Endothelial cell of umbilical vein (primary cell): ENCODE measurements around the gene CXCR4. TPM values are rescaled to one million over a fixed set of nuclear protein-coding genes. Genes with fewer than 3 reads are reported as not detected.

Source experiments
- BruUV-seq: library from RNA; stranded (reverse); fragments of 400-500 nt; replicated peaks from 2 replicates; lab custom pipeline; 2021; lab: Mats Ljungman, UMichigan
- CTCF ChIA-PET: fragments of 300-600, 350-600 bp; sonication (Branson Sonifier 250); formaldehyde crosslinking; loops from one replicate; lab custom pipeline; 2021; ENCODE audit warnings: antibody characterized with exemption, inconsistent platforms; lab: Charles Lee
- POLR2A ChIA-PET: fragments of 300-600, 350-600 bp; sonication (Branson Sonifier 250); formaldehyde crosslinking; loops from one replicate; lab custom pipeline; 2021; ENCODE audit warnings: antibody characterized with exemption, inconsistent platforms; lab: Charles Lee
- DNase-seq: peaks from one replicate; pipeline ENCODE4 v3.0.0-alpha.2; 2011; ENCODE audit warnings: low read depth, low spot score
- FAIRE-seq: peaks from 2 replicates; lab custom pipeline; 2011; peaks lifted over from hg19 to GRCh38; lab: Jason Lieb, UNC
- H2AFZ ChIP-seq: 2 replicates; pipeline ENCODE4 v1.6.0; 2012; ENCODE audit warnings: low read depth, low read length, control low read depth, inconsistent platforms
- H3K27ac ChIP-seq: 2 replicates; pipeline ENCODE4 v1.5.1; 2011; ENCODE audit warnings: low read depth, mild to moderate bottlenecking, control low read depth, low read length, moderate library complexity; ENCODE audit not compliant: insufficient read depth
- H3K27me3 ChIP-seq, 2 experiments: 2 replicates each; pipeline versions ENCODE4 v1.6.0 to v1.6.1; 2011; ENCODE audit warnings: low read length in 2 of 2, mixed read lengths in 1 of 2; ENCODE audit not compliant: control insufficient read depth in 2 of 2, insufficient read depth in 2 of 2
- H3K36me3 ChIP-seq, 2 experiments: 2 replicates in 1 of 2; 3 replicates in 1 of 2; pipeline ENCODE4 v1.5.1; 2011; ENCODE audit warnings: low read length in 2 of 2, mild to moderate bottlenecking in 1 of 2, moderate library complexity in 1 of 2; ENCODE audit not compliant: control insufficient read depth in 2 of 2, insufficient read depth in 2 of 2; ENCODE audit errors: extremely low read depth in 1 of 2
- H3K4me1 ChIP-seq: 3 replicates; pipeline ENCODE4 v1.5.1; 2011; ENCODE audit warnings: mild to moderate bottlenecking, low read length; ENCODE audit not compliant: control insufficient read depth, insufficient read depth; ENCODE audit errors: extremely low read depth
- H3K4me2 ChIP-seq: 2 replicates; pipeline ENCODE4 v1.6.1; 2011; ENCODE audit warnings: low read length, control low read depth, mixed read lengths; ENCODE audit not compliant: insufficient read depth
- H3K4me3 ChIP-seq, 3 experiments: fragments of 200-600 bp in 1 of 3; sonication (generic), shearing (Covaris generic) in 1 of 3; replicated peaks in 1 of 3; 2 replicates each; pipeline ENCODE4 v1.5.1; 2011 to 2016; ENCODE audit warnings: control low read depth in 3 of 3, low read length in 3 of 3, mild to moderate bottlenecking in 2 of 3, inconsistent platforms in 1 of 3, low read depth in 1 of 3, moderate library complexity in 1 of 3; ENCODE audit not compliant: insufficient read depth in 1 of 3
- H3K79me2 ChIP-seq: 2 replicates; pipeline ENCODE4 v1.6.0; 2012; ENCODE audit warnings: low read length, inconsistent platforms; ENCODE audit not compliant: control insufficient read depth, insufficient read depth
- H3K9ac ChIP-seq: replicated peaks from 2 replicates; pipeline ENCODE3; 2011; ENCODE audit warnings: low read length, control low read depth; ENCODE audit not compliant: insufficient read depth; ENCODE audit errors: extremely low read depth
- H3K9me1 ChIP-seq: replicated peaks from 3 replicates; pipeline ENCODE4 v1.6.0; 2011; ENCODE audit warnings: mild to moderate bottlenecking, low read length; ENCODE audit not compliant: control insufficient read depth, insufficient read depth; ENCODE audit errors: extremely low read depth
- H3K9me3 ChIP-seq: replicated peaks from 2 replicates; pipeline ENCODE4 v1.5.1; 2012; ENCODE audit warnings: low read length, inconsistent platforms; ENCODE audit not compliant: control insufficient read depth, insufficient read depth
- H4K20me1 ChIP-seq: replicated peaks from 2 replicates; pipeline ENCODE3; 2011; ENCODE audit warnings: mild to moderate bottlenecking, low read length; ENCODE audit not compliant: control insufficient read depth, insufficient read depth; ENCODE audit errors: extremely low read depth
- EZH2 ChIP-seq: IDR thresholded peaks from 2 replicates; pipeline ENCODE4 v1.6.1; 2012; ENCODE audit warnings: borderline replicate concordance, low read depth, mild to moderate bottlenecking, moderate library complexity, low read length, inconsistent platforms; ENCODE audit not compliant: severe bottlenecking
- FOS ChIP-seq: IDR thresholded peaks from 2 replicates; pipeline ENCODE4 v1.6.1; 2011; ENCODE audit warnings: mild to moderate bottlenecking, low read length, moderate library complexity, borderline replicate concordance; ENCODE audit not compliant: insufficient read depth
- GATA2 ChIP-seq: IDR thresholded peaks from 2 replicates; pipeline ENCODE4 v1.7.0; 2011; ENCODE audit warnings: low read depth, mild to moderate bottlenecking, moderate library complexity, mixed read lengths, low read length; ENCODE audit not compliant: insufficient read length, insufficient read depth
- JUN ChIP-seq: IDR thresholded peaks from 2 replicates; pipeline ENCODE4 v1.6.1; 2011; ENCODE audit warnings: borderline replicate concordance, low read depth; ENCODE audit not compliant: insufficient read length, insufficient read depth
- MYC ChIP-seq: IDR thresholded peaks from one replicate; pipeline ENCODE4 v1.6.1; 2011; ENCODE audit warnings: mild to moderate bottlenecking, low read depth, low read length
- POLR2A ChIP-seq: IDR thresholded peaks from 2 replicates; pipeline ENCODE4 v1.6.1; 2012; ENCODE audit warnings: low read depth, mild to moderate bottlenecking, control low read depth, low read length
- POLR2AphosphoS5 ChIP-seq: IDR thresholded peaks from 2 replicates; pipeline ENCODE4 v1.6.1; 2012; ENCODE audit warnings: low read depth, mild to moderate bottlenecking, control low read depth, low read length, moderate library complexity; ENCODE audit not compliant: insufficient read depth
- dilution Hi-C: fragments of 300-500 bp; cut with MboI; formaldehyde crosslinking; loops from one replicate; pipeline ENCODE4 v1.15.0; 2019; ENCODE audit warnings: low sequenced_read_pairs; ENCODE audit not compliant: extremely low pct_ligation_motif_present
- intact Hi-C: fragments of 100-400 bp; cut with micrococcal nuclease; formaldehyde crosslinking; loops from one replicate; pipeline ENCODE4 v1.10.0; 2022
- polyA plus RNA-seq, 4 experiments: library from polyadenylated mRNA; depleted of rRNA in 3 of 4; stranded (reverse) in 3 of 4; unstranded in 1 of 4; fragments of >200 nt; gene quantifications; 2 replicates each; pipeline versions ENCODE4 v1.2.1 to v1.2.3, GENCODE V29; 2011 to 2012; ENCODE audit warnings: missing spikeins in 1 of 4
- total RNA-seq: library from RNA; stranded (reverse); gene quantifications from 2 replicates; pipeline ENCODE4 v1.2.3, GENCODE V29; 2021
- TF ChIP-seq, protein P1 (sequence below): IDR thresholded peaks from 2 replicates; pipeline ENCODE4 v1.6.1; 2011; ENCODE audit not compliant: insufficient read depth, insufficient read length
- TF ChIP-seq, protein P2 (sequence below), 2 donors: IDR thresholded peaks; 1 replicate in 1 of 2; 2 replicates in 1 of 2; pipeline ENCODE4 v1.5.1; 2011; ENCODE audit warnings: low read length in 2 of 2, mild to moderate bottlenecking in 2 of 2, moderate library complexity in 2 of 2, control low read depth in 1 of 2, inconsistent platforms in 1 of 2, low read depth in 1 of 2; ENCODE audit not compliant: insufficient read depth in 1 of 2; ENCODE audit errors: extremely low read depth in 1 of 2

CXCR4 gene
- total and polyA plus RNA-seq, 2 donors (not counting 3 experiments of a cell fraction or from before 2014, with no cell fraction given): 42.2 to 52.4 TPM

- FAIRE-seq (no peak), DNase-seq (no peak)
- Histone ChIP-seq H3K27me3 (peaks cover 28 to 37% of the 10 kb centered on the region in 2 experiments), H3K9ac (no peak overlapping the region), H3K9me1 (no peaks in the 10 kb centered on the region), H3K79me2 (no peaks in the 10 kb centered on the region), H3K4me3 (no peak overlapping the region), H3K4me2 (no peak overlapping the region), H2AFZ (no peak overlapping the region), H3K36me3 (no peaks in the 10 kb centered on the region), H3K4me1 (no peaks in the 10 kb centered on the region), H4K20me1 (no peaks in the 10 kb centered on the region), H3K9me3 (no peaks in the 10 kb centered on the region), H3K27ac (no peak overlapping the region)
- TF ChIP-seq, protein P1, sequence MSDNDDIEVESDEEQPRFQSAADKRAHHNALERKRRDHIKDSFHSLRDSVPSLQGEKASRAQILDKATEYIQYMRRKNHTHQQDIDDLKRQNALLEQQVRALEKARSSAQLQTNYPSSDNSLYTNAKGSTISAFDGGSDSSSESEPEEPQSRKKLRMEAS: no peak
- no peak for TF ChIP-seq JUN
- TF ChIP-seq POLR2AphosphoS5: no peak
- no peak for TF ChIP-seq EZH2
- TF ChIP-seq GATA2: no peak
- no peak for TF ChIP-seq MYC
- TF ChIP-seq, protein P2, sequence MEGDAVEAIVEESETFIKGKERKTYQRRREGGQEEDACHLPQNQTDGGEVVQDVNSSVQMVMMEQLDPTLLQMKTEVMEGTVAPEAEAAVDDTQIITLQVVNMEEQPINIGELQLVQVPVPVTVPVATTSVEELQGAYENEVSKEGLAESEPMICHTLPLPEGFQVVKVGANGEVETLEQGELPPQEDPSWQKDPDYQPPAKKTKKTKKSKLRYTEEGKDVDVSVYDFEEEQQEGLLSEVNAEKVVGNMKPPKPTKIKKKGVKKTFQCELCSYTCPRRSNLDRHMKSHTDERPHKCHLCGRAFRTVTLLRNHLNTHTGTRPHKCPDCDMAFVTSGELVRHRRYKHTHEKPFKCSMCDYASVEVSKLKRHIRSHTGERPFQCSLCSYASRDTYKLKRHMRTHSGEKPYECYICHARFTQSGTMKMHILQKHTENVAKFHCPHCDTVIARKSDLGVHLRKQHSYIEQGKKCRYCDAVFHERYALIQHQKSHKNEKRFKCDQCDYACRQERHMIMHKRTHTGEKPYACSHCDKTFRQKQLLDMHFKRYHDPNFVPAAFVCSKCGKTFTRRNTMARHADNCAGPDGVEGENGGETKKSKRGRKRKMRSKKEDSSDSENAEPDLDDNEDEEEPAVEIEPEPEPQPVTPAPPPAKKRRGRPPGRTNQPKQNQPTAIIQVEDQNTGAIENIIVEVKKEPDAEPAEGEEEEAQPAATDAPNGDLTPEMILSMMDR (IDR thresholded peaks at IDR 0.05; ENCODE audit: extremely low read depth in 1 of 2, insufficient read depth in 1 of 2, low read depth in 1 of 2, low read length in 2 of 2): no peak
- no peak for TF ChIP-seq POLR2A
- no peak for TF ChIP-seq FOS
- ChIA-PET CTCF (no interaction called here), POLR2A (no interaction called here)
- intact Hi-C loops: no loop called here
- BruUV-seq: no TSS peak
- dilution Hi-C loops: no loop called here
Measured at GRCh38 chr2:136128366-136128765, 10.4 kb upstream of the CXCR4 start.
